MCF 10A (cell line): ENCODE results near the gene MDN1. TPM values are rescaled to one million over a fixed set of nuclear protein-coding genes. Genes with fewer than 3 reads are reported as not detected.
A peak's percentile ranks its signal among the peaks of the same experiment; 100 is the strongest.

Experiments
- BruUV-seq: library from RNA; stranded (reverse); fragments of 400-500 nt; replicated peaks from 2 replicates; lab custom pipeline; 2021; lab: Mats Ljungman, UMichigan
- CTCF ChIA-PET: fragments of 300-600 bp; sonication (Branson Sonifier 250); formaldehyde crosslinking; extraction: SDS; loops from one replicate; lab custom pipeline; 2021; ENCODE audit warnings: antibody characterized with exemption, inconsistent platforms; lab: Yijun Ruan, JAX
- POLR2A ChIA-PET: fragments of 300-600, 350-650 bp; sonication (Branson Sonifier 250); formaldehyde crosslinking; extraction: SDS; loops from one replicate; lab custom pipeline; 2020; ENCODE audit warnings: antibody characterized with exemption, inconsistent platforms; lab: Yijun Ruan, JAX
- DNase-seq: peaks from one replicate; pipeline ENCODE4 v3.0.0-alpha.2; 2018; ENCODE audit not compliant: unreplicated experiment
- H3K27ac Mint-ChIP-seq: one replicate; pipeline ENCODE4 v1.8.0; 2022; ENCODE audit warnings: mild to moderate bottlenecking, low read depth, mixed read lengths; ENCODE audit not compliant: unreplicated experiment
- H3K27me3 Mint-ChIP-seq: one replicate; pipeline ENCODE4 v1.8.0; 2022; ENCODE audit warnings: mixed read lengths; ENCODE audit not compliant: insufficient read depth, unreplicated experiment
- H3K36me3 Mint-ChIP-seq: one replicate; pipeline ENCODE4 v1.8.0; 2022; ENCODE audit warnings: mild to moderate bottlenecking, moderate library complexity, mixed read lengths; ENCODE audit not compliant: insufficient read depth, unreplicated experiment
- H3K4me1 Mint-ChIP-seq: one replicate; pipeline ENCODE4 v1.8.0; 2022; ENCODE audit warnings: mixed read lengths; ENCODE audit not compliant: insufficient read depth, unreplicated experiment
- H3K4me3 Mint-ChIP-seq: one replicate; pipeline ENCODE4 v1.8.0; 2022; ENCODE audit warnings: mild to moderate bottlenecking, moderate library complexity, mixed read lengths; ENCODE audit not compliant: unreplicated experiment
- H3K9me3 Mint-ChIP-seq: one replicate; pipeline ENCODE4 v1.8.0; 2022; ENCODE audit warnings: mixed read lengths; ENCODE audit not compliant: unreplicated experiment
- intact Hi-C: fragments of 100-400 bp; cut with micrococcal nuclease; formaldehyde crosslinking; loops from 2 replicates; pipeline ENCODE4 v1.14.1; 2022
- total RNA-seq: library from RNA; stranded (reverse); gene quantifications from 2 replicates; pipeline ENCODE4 v1.2.3, GENCODE V29; 2022
- TF ChIP-seq, protein P1 (sequence below): fragments of 200-600 bp; IDR thresholded peaks from one replicate; pipeline ENCODE4 v1.8.0; 2022; ENCODE audit warnings: antibody characterized with exemption, mild to moderate bottlenecking; ENCODE audit not compliant: unreplicated experiment

MDN1 gene
- total RNA-seq, 1 experiment from 2014 or later, result 39.2 TPM

DNA sequence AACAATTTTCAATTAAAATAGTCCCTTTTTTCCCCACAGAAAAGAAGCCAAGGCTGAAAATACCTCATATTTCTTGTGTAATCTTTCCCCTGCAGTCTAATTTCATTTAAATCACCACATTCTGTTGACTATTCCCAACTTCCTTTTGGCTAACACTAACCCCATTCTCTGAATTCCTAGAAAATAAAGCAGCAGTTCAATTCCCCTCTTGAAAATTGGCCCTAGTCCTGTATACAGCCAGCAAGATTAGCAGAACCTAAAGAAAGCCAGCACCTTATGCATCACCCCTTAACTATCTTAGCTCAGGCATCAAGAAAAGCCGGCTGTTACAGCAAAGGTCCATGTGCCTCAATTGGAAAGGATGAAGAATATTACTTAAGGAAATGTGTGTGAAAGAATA, 69.7 kb downstream of the MDN1 start:
- Mint-ChIP-seq H3K9me3 (no peaks in the 10 kb centered on the region), H3K27me3 (no peaks in the 10 kb centered on the region), H3K4me3 (no peak overlapping the region), H3K27ac (no peak overlapping the region), H3K4me1 (no peaks in the 10 kb centered on the region), H3K36me3 (peaks cover 95% of the 10 kb centered on the region)
- ChIA-PET CTCF (no interaction called here), POLR2A (no interaction called here)
- intact Hi-C loops, result no loop called here
- BruUV-seq, result no TSS peak
- no peak for DNase-seq
- TF ChIP-seq, protein P1, sequence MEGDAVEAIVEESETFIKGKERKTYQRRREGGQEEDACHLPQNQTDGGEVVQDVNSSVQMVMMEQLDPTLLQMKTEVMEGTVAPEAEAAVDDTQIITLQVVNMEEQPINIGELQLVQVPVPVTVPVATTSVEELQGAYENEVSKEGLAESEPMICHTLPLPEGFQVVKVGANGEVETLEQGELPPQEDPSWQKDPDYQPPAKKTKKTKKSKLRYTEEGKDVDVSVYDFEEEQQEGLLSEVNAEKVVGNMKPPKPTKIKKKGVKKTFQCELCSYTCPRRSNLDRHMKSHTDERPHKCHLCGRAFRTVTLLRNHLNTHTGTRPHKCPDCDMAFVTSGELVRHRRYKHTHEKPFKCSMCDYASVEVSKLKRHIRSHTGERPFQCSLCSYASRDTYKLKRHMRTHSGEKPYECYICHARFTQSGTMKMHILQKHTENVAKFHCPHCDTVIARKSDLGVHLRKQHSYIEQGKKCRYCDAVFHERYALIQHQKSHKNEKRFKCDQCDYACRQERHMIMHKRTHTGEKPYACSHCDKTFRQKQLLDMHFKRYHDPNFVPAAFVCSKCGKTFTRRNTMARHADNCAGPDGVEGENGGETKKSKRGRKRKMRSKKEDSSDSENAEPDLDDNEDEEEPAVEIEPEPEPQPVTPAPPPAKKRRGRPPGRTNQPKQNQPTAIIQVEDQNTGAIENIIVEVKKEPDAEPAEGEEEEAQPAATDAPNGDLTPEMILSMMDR, result no peak

DNA sequence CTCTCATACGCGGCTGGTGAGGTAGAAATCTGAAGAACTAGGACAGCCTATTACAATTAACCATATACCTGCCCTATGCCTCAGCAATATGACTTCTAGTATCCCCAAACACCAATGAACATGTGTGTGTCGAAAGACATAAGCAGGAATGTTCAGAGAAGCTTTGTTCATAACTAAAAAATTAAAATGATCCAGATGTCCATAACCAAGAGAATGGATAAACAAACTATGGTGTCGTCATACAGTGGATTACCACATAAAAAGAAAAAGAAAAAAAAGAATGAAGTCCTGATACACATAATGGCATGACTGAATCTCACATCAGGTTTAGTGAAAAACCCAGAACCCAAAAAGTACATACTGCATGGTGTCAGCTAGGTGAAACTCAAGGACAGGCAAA, 73.9 kb downstream of the MDN1 start:
- H3K4me3 Mint-ChIP-seq, result no peak overlapping the region
- POLR2A ChIA-PET, result no interaction called here
- BruUV-seq, result no TSS peak
- CTCF ChIA-PET, result interaction anchor here (0.6 kb wide), 1 partner anchor 53 kb away, joined by 3 read pairs; no protein-coding TSS in a partner anchor
- H3K9me3 Mint-ChIP-seq, result no peaks in the 10 kb centered on the region
- TF ChIP-seq, protein P1, result no peak
- H3K36me3 Mint-ChIP-seq, result peaks cover 97% of the 10 kb centered on the region
- no peaks in the 10 kb centered on the region for H3K27me3 Mint-ChIP-seq
- intact Hi-C loops, result no loop called here
- peak; percentile 4 for DNase-seq
- no peaks in the 10 kb centered on the region for H3K4me1 Mint-ChIP-seq
- H3K27ac Mint-ChIP-seq, result no peak overlapping the region

DNA sequence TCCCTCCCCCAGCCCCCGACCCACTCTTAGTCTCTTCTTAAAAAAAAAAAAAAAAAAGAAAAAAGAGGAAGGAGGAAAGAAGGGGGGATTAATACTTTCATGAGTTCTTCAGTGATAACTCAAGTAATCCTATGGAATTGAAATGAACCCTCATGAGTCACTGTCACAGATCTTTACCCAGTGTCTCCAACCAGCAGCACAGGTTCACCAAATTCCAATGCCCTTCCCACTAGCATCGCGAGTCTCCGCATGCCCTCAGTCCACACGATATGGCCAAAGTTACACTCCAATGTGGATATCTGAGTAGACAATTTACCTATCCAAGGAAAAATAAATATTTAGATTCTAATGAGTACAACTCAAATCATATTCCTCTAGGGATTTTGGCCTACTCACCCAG, 74.5 kb downstream of the MDN1 start:
- H3K27ac Mint-ChIP-seq, result no peak overlapping the region
- ChIA-PET CTCF (interaction anchor here (0.6 kb wide), 1 partner anchor 52 kb away, joined by 3 read pairs; no protein-coding TSS in a partner anchor), POLR2A (no interaction called here)
- intact Hi-C loops, result no loop called here
- H3K27me3 Mint-ChIP-seq, result no peaks in the 10 kb centered on the region
- BruUV-seq, result no TSS peak
- H3K36me3 Mint-ChIP-seq, result peaks cover 97% of the 10 kb centered on the region
- H3K4me1 Mint-ChIP-seq, result no peaks in the 10 kb centered on the region
- no peaks in the 10 kb centered on the region for H3K9me3 Mint-ChIP-seq
- H3K4me3 Mint-ChIP-seq, result no peak overlapping the region
- DNase-seq, result no peak
- TF ChIP-seq, protein P1, result no peak

- Mint-ChIP-seq H3K4me1 (no peaks in the 10 kb centered on the region), H3K4me3 (no peak overlapping the region), H3K9me3 (no peaks in the 10 kb centered on the region), H3K36me3 (peaks cover 98% of the 10 kb centered on the region), H3K27me3 (no peaks in the 10 kb centered on the region), H3K27ac (no peak overlapping the region)
- TF ChIP-seq, protein P1, result no peak
- ChIA-PET CTCF (no interaction called here), POLR2A (no interaction called here)
- DNase-seq, result no peak
- BruUV-seq, result no TSS peak
- intact Hi-C loops, result no loop called here
These were observed 82.7 kb downstream of the MDN1 start for GRCh38 chr6:89736893-89737292.
